HL-60 (cell line): ENCODE measurements around the gene MYO15A.

Source experiments
- REST ChIP-seq: IDR thresholded peaks from 2 replicates; pipeline ENCODE4 v1.6.1; 2012; ENCODE audit warnings: low read depth; ENCODE audit not compliant: insufficient replicate concordance
- TF ChIP-seq, protein P1 (sequence below): IDR thresholded peaks from one replicate; pipeline ENCODE4 v1.5.1; 2011; ENCODE audit warnings: low read length, control low read depth, inconsistent platforms; ENCODE audit not compliant: insufficient read depth

DNA sequence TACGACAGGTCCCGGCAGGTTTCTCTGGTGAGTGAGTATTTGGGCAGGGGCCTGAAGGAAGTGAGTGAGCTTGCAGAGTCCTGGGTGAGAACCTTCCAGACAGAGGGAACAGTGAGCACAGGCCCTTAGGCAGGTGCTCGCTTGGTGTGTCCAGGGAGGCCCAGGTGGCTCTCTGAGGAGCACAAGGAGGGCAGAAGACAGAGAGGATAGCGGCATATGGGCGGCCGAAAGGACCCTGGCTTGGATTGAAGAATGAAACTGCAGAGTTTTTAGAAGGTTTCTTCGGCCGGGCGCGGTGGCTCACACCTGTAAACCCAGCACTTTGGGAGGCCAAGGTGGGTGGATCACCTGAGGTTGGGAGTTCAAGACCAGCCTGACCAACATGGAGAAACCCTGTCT lies 14.1 kb upstream of the MYO15A start:
- TF ChIP-seq, protein P1, sequence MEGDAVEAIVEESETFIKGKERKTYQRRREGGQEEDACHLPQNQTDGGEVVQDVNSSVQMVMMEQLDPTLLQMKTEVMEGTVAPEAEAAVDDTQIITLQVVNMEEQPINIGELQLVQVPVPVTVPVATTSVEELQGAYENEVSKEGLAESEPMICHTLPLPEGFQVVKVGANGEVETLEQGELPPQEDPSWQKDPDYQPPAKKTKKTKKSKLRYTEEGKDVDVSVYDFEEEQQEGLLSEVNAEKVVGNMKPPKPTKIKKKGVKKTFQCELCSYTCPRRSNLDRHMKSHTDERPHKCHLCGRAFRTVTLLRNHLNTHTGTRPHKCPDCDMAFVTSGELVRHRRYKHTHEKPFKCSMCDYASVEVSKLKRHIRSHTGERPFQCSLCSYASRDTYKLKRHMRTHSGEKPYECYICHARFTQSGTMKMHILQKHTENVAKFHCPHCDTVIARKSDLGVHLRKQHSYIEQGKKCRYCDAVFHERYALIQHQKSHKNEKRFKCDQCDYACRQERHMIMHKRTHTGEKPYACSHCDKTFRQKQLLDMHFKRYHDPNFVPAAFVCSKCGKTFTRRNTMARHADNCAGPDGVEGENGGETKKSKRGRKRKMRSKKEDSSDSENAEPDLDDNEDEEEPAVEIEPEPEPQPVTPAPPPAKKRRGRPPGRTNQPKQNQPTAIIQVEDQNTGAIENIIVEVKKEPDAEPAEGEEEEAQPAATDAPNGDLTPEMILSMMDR: no peak
- no peak for TF ChIP-seq REST
